SK-N-SH (cell line): ENCODE data around the gene TEAD3. TPM values are rescaled to one million over a fixed set of nuclear protein-coding genes. Genes with fewer than 3 reads are reported as not detected.
"Not testable (repeated sequence)": the region's sequence is repeated elsewhere in the genome, so short reads cannot be mapped to it uniquely, and the experiment has no call there.

ENCODE experiments used
- CTCF ChIA-PET: fragments of 300-600, 350-600 bp; formaldehyde crosslinking; extraction: SDS; loops from one replicate; lab custom pipeline; 2021; lab: Yijun Ruan, JAX
- POLR2A ChIA-PET: fragments of 350-600 bp; sonication (Branson Sonifier 250); formaldehyde crosslinking; extraction: SDS; loops from one replicate; lab custom pipeline; 2020; ENCODE audit warnings: antibody characterized with exemption, inconsistent platforms; lab: Yijun Ruan, JAX
- DNase-seq: peaks from one replicate; pipeline ENCODE4 v3.0.0; 2012
- H2AFZ ChIP-seq: fragments of 200-600 bp; sonication (generic); 2 replicates; pipeline ENCODE4 v1.8.1; 2016; ENCODE audit warnings: antibody characterized with exemption, mild to moderate bottlenecking, low read depth
- H3F3A ChIP-seq: fragments of 200-600 bp; sonication (generic); replicated peaks from 2 replicates; pipeline ENCODE3; 2016; ENCODE audit warnings: antibody characterized with exemption, mild to moderate bottlenecking; ENCODE audit not compliant: insufficient read depth
- H3K27ac ChIP-seq, 2 experiments: fragments of 200-500 bp in 1 of 2; fragments of 200-600 bp in 1 of 2; sonication (Bioruptor generic) in 1 of 2; sonication (generic), shearing (Covaris generic) in 1 of 2; 2 replicates each; pipeline versions ENCODE4 v1.5.1 to v1.6.1; 2014 to 2016; ENCODE audit warnings: low read depth in 2 of 2, inconsistent platforms in 1 of 2, low read length in 1 of 2, mild to moderate bottlenecking in 1 of 2, mixed read lengths in 1 of 2
- H3K27me3 ChIP-seq: fragments of 200-600 bp; sonication (generic), shearing (Covaris generic); 2 replicates; pipeline ENCODE4 v1.6.1; 2016; ENCODE audit warnings: mixed run types; ENCODE audit not compliant: insufficient read depth
- H3K36me3 ChIP-seq, 2 experiments: fragments of 200-500 bp in 1 of 2; fragments of 200-600 bp in 1 of 2; sonication (Bioruptor generic) in 1 of 2; sonication (generic) in 1 of 2; replicated peaks in 1 of 2; 2 replicates each; pipeline versions ENCODE3 to v1.5.1; 2014 to 2016; ENCODE audit warnings: low read length in 1 of 2, mild to moderate bottlenecking in 1 of 2; ENCODE audit not compliant: insufficient read depth in 2 of 2, control insufficient read depth in 1 of 2
- H3K4me1 ChIP-seq, 2 experiments: fragments of 200-500 bp in 1 of 2; fragments of 200-600 bp in 1 of 2; sonication (Bioruptor generic) in 1 of 2; sonication (generic), shearing (Covaris generic) in 1 of 2; 2 replicates each; pipeline versions ENCODE4 v1.5.1 to v1.6.1; 2014 to 2016; ENCODE audit warnings: low read depth in 1 of 2, low read length in 1 of 2, mixed run types in 1 of 2; ENCODE audit not compliant: insufficient read depth in 2 of 2, control insufficient read depth in 1 of 2
- H3K4me2 ChIP-seq: fragments of 200-600 bp; sonication (generic), shearing (Covaris generic); 2 replicates; pipeline ENCODE4 v1.6.1; 2017; ENCODE audit warnings: mixed run types
- H3K4me3 ChIP-seq, 2 experiments: fragments of 200-500 bp in 1 of 2; fragments of 200-600 bp in 1 of 2; sonication (Bioruptor generic) in 1 of 2; sonication (generic), shearing (Covaris generic) in 1 of 2; 2 replicates each; pipeline versions ENCODE4 v1.5.1 to v1.8.1; 2014 to 2016; ENCODE audit warnings: low read depth in 2 of 2, inconsistent platforms in 1 of 2, low read length in 1 of 2, mild to moderate bottlenecking in 1 of 2, mixed read lengths in 1 of 2, moderate library complexity in 1 of 2
- H3K79me2 ChIP-seq: fragments of 200-600 bp; sonication (generic); 2 replicates; pipeline ENCODE4 v1.8.1; 2017; ENCODE audit warnings: mild to moderate bottlenecking; ENCODE audit not compliant: insufficient read depth
- H3K9ac ChIP-seq: fragments of 200-600 bp; sonication (generic); 2 replicates; pipeline ENCODE4 v1.6.1; 2017; ENCODE audit warnings: mixed run types
- H3K9me2 ChIP-seq: fragments of 200-600 bp; sonication (generic); 2 replicates; pipeline ENCODE4 v1.6.1; 2017; ENCODE audit warnings: mixed run types
- H3K9me3 ChIP-seq: fragments of 200-600 bp; sonication (generic); 2 replicates; pipeline ENCODE4 v1.6.1; 2017; ENCODE audit warnings: mixed run types, mild to moderate bottlenecking, moderate library complexity
- H4K20me1 ChIP-seq: fragments of 200-600 bp; sonication (generic); 2 replicates; pipeline ENCODE4 v1.6.1; 2017; ENCODE audit warnings: mild to moderate bottlenecking, mixed run types; ENCODE audit not compliant: insufficient read depth
- EP300 ChIP-seq, 2 experiments: IDR thresholded peaks; 2 replicates each; pipeline versions ENCODE4 v1.4.0 to v1.6.1; 2012; ENCODE audit warnings: borderline replicate concordance in 1 of 2, low read depth in 1 of 2, low read length in 1 of 2
- EZH2phosphoT487 ChIP-seq: fragments of 200-600 bp; sonication (generic); IDR thresholded peaks from 2 replicates; pipeline ENCODE4 v1.6.1; 2017; ENCODE audit warnings: low read depth, mixed run types, mild to moderate bottlenecking, antibody characterized with exemption, moderate library complexity, borderline replicate concordance
- MEF2A ChIP-seq: IDR thresholded peaks from 2 replicates; pipeline ENCODE4 v1.4.0; 2012; ENCODE audit warnings: low read depth, borderline replicate concordance
- POLR2AphosphoS5 ChIP-seq: IDR thresholded peaks from 2 replicates; pipeline ENCODE4 v1.6.1; 2012; ENCODE audit warnings: low read depth, low read length
- RFX5 ChIP-seq: IDR thresholded peaks from 2 replicates; pipeline ENCODE4 v1.6.1; 2012; ENCODE audit warnings: mild to moderate bottlenecking, improper control_type of control experiment, low read length
- TAF1 ChIP-seq: IDR thresholded peaks from 2 replicates; pipeline ENCODE4 v1.6.1; 2012; ENCODE audit warnings: low read depth, mild to moderate bottlenecking, low read length, moderate library complexity, borderline replicate concordance
- YY1 ChIP-seq: IDR thresholded peaks from 2 replicates; pipeline ENCODE4 v1.4.0; 2012; ENCODE audit warnings: low read depth, mild to moderate bottlenecking
- WGBS: methylation state at CpG from one replicate; pipeline ENCODE4 v1.1.6; 2017; ENCODE audit warnings: low lambda C conversion rate; 5-methylcytosine and 5-hydroxymethylcytosine counted together
- polyA plus RNA-seq, 3 experiments: library from polyadenylated mRNA; depleted of rRNA; stranded (reverse); fragments of >200 nt; gene quantifications; 2 replicates each; pipeline ENCODE4 v1.2.3, GENCODE V29; 2012
- TF ChIP-seq, protein P1 (sequence below): IDR thresholded peaks from 2 replicates; pipeline ENCODE4 v1.4.0; 2012; ENCODE audit warnings: low read depth, borderline replicate concordance
- TF ChIP-seq, protein P2 (sequence below): IDR thresholded peaks from 2 replicates; pipeline ENCODE4 v1.6.1; 2012; ENCODE audit warnings: mild to moderate bottlenecking, low read depth, low read length, moderate library complexity
- TF ChIP-seq, protein P3 (sequence below): fragments of 150-350 bp; IDR thresholded peaks from 2 replicates; pipeline ENCODE4 v1.6.1; 2016; ENCODE audit warnings: mild to moderate bottlenecking, low read depth, low read length
- TF ChIP-seq, protein P4 (sequence below): fragments of 150-350 bp; IDR thresholded peaks from 2 replicates; pipeline ENCODE4 v1.6.1; 2017; ENCODE audit warnings: antibody characterized with exemption, low read length, low read depth, borderline replicate concordance

TEAD3 gene
- polyA plus RNA-seq, 1 of the 3 experiments (the other 2 are of a cell fraction) = 7.1 TPM

DNA sequence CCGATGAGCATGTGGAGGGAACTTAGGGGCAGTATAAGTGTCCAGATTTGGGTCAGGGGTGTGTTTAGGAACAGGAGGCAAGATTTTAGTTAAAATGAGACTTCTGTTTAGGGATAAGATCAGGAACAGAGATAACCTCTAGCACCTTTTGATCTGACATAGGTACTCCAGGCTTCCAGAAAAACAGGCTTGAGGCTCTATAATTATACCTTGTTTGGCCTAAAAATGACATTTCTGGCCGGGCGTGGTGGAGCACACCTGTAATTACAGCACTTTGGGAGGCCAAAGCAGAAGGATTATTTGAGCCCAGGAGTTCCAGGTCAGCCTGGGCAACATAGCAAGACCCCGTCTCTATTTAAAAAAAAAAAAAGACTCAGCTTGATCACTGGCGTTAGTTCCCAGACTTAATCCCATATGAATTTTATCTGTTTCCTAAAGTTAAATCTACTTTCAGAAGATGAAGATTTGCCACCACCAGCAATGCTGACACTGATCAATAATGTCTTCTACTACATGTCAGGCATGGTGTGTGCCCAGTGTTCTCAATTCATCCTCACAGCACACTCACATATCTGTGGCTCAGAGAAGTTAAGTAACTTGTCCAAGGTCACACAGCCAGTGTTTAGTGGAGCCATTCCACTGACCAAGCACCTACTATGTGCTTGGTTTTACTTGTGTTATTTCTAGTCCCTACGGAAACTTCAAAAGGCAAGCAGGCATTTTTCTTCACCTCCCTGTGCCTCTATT lies 21.9 kb upstream of the TEAD3 start:
- Histone ChIP-seq H3F3A (no peaks in the 10 kb centered on the region), H4K20me1 (no peaks in the 10 kb centered on the region)
- WGBS = 92% methylated on average over 6 of the region's 6 CpGs
- TF ChIP-seq POLR2AphosphoS5 (no peak), EP300 (IDR thresholded peaks at IDR 0.05; ENCODE audit: borderline replicate concordance in 1 of 2, low read depth in 1 of 2, low read length in 1 of 2) (no peak), RFX5 (no peak), YY1 (no peak), EZH2phosphoT487 (no peak), TAF1 (no peak), MEF2A (no peak)
- TF ChIP-seq, protein P1, sequence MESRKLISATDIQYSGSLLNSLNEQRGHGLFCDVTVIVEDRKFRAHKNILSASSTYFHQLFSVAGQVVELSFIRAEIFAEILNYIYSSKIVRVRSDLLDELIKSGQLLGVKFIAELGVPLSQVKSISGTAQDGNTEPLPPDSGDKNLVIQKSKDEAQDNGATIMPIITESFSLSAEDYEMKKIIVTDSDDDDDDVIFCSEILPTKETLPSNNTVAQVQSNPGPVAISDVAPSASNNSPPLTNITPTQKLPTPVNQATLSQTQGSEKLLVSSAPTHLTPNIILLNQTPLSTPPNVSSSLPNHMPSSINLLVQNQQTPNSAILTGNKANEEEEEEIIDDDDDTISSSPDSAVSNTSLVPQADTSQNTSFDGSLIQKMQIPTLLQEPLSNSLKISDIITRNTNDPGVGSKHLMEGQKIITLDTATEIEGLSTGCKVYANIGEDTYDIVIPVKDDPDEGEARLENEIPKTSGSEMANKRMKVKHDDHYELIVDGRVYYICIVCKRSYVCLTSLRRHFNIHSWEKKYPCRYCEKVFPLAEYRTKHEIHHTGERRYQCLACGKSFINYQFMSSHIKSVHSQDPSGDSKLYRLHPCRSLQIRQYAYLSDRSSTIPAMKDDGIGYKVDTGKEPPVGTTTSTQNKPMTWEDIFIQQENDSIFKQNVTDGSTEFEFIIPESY = no peak
- TF ChIP-seq, protein P2, sequence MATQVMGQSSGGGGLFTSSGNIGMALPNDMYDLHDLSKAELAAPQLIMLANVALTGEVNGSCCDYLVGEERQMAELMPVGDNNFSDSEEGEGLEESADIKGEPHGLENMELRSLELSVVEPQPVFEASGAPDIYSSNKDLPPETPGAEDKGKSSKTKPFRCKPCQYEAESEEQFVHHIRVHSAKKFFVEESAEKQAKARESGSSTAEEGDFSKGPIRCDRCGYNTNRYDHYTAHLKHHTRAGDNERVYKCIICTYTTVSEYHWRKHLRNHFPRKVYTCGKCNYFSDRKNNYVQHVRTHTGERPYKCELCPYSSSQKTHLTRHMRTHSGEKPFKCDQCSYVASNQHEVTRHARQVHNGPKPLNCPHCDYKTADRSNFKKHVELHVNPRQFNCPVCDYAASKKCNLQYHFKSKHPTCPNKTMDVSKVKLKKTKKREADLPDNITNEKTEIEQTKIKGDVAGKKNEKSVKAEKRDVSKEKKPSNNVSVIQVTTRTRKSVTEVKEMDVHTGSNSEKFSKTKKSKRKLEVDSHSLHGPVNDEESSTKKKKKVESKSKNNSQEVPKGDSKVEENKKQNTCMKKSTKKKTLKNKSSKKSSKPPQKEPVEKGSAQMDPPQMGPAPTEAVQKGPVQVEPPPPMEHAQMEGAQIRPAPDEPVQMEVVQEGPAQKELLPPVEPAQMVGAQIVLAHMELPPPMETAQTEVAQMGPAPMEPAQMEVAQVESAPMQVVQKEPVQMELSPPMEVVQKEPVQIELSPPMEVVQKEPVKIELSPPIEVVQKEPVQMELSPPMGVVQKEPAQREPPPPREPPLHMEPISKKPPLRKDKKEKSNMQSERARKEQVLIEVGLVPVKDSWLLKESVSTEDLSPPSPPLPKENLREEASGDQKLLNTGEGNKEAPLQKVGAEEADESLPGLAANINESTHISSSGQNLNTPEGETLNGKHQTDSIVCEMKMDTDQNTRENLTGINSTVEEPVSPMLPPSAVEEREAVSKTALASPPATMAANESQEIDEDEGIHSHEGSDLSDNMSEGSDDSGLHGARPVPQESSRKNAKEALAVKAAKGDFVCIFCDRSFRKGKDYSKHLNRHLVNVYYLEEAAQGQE = no peak
- TF ChIP-seq, protein P3, sequence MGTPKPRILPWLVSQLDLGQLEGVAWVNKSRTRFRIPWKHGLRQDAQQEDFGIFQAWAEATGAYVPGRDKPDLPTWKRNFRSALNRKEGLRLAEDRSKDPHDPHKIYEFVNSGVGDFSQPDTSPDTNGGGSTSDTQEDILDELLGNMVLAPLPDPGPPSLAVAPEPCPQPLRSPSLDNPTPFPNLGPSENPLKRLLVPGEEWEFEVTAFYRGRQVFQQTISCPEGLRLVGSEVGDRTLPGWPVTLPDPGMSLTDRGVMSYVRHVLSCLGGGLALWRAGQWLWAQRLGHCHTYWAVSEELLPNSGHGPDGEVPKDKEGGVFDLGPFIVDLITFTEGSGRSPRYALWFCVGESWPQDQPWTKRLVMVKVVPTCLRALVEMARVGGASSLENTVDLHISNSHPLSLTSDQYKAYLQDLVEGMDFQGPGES = no peak
- TF ChIP-seq, protein P4, sequence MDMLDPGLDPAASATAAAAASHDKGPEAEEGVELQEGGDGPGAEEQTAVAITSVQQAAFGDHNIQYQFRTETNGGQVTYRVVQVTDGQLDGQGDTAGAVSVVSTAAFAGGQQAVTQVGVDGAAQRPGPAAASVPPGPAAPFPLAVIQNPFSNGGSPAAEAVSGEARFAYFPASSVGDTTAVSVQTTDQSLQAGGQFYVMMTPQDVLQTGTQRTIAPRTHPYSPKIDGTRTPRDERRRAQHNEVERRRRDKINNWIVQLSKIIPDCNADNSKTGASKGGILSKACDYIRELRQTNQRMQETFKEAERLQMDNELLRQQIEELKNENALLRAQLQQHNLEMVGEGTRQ = no peak
- TF ChIP-seq, all 33 proteins: peak for 0
- DNase-seq = no peak
- Histone ChIP-seq H3K27me3 (no peaks in the 10 kb centered on the region), H3K4me1 (peaks cover 0 to 5% of the 10 kb centered on the region in 2 experiments; a peak in 1 of 4 replicates), H3K79me2 (no peaks in the 10 kb centered on the region), H3K4me3 (no peak overlapping the region), H3K9me2 (no peaks in the 10 kb centered on the region), H3K9me3 (no peaks in the 10 kb centered on the region), H3K36me3 (no peaks in the 10 kb centered on the region), H2AFZ (no peak overlapping the region), H3K27ac (no peak overlapping the region), H3K4me2 (no peak overlapping the region), H3K9ac (no peak overlapping the region)
- ChIA-PET CTCF (interaction anchor here (2.1 to 7.0 kb wide), 2 partner anchors 11 to 219 kb away, joined by 5 to 127 read pairs; partner anchors contain the start of gene ARMC12), POLR2A (no interaction called here)

DNA sequence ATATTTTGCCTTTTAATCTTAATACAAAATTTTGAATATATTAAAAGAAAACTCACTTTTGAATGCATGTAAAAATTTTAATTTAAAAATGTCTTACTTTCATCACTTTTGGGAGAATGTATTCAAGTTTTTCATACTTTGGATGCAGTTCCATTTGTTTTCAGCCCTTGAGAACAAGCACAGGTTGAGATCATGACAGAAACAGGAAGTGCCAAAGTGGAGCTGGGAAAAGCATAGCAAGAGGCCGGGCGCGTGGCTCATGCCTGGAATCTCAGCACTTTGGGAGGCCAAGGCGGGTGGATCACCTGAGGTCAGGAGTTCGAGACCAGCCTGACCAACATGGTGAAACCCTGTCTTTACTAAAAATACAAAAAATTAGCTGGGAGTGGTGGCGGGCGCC lies 21.1 kb upstream of the TEAD3 start:
- POLR2A ChIA-PET, H3K9me3 ChIP-seq, H3K4me1 ChIP-seq, DNase-seq, H4K20me1 ChIP-seq, H3K79me2 ChIP-seq, H3K27me3 ChIP-seq, H3K4me3 ChIP-seq, H2AFZ ChIP-seq, H3K9ac ChIP-seq, H3K9me2 ChIP-seq, H3K4me2 ChIP-seq, H3F3A ChIP-seq, H3K27ac ChIP-seq, H3K36me3 ChIP-seq: not testable (repeated sequence)
- CTCF ChIA-PET = interaction anchor here (1.8 to 2.1 kb wide), 2 partner anchors 10 to 219 kb away, joined by 5 to 9 read pairs; partner anchors contain the start of gene ARMC12
- WGBS = 95% methylated on average over 7 of the region's 7 CpGs
